BJ (cell line): ENCODE measurements around the gene NEK9. TPM values are rescaled to one million over a fixed set of nuclear protein-coding genes. Genes with fewer than 3 reads are reported as not detected.

Experiments
- CTCF ChIA-PET: fragments of 350-600 bp; formaldehyde crosslinking; extraction: SDS; loops from one replicate; lab custom pipeline; 2021; ENCODE audit warnings: antibody characterized with exemption, inconsistent platforms; lab: Yijun Ruan, JAX
- POLR2A ChIA-PET: fragments of 300-600 bp; sonication (Branson Sonifier 250); formaldehyde crosslinking; extraction: SDS; loops from one replicate; lab custom pipeline; 2021; ENCODE audit warnings: antibody characterized with exemption; lab: Charles Lee
- DNase-seq: peaks from one replicate; pipeline ENCODE4 v3.0.0-alpha.2; 2011; ENCODE audit warnings: low read depth
- H3K27me3 ChIP-seq: 2 replicates; pipeline ENCODE4 v1.6.0; 2011; ENCODE audit warnings: low read length; ENCODE audit not compliant: control insufficient read depth, insufficient read depth
- H3K36me3 ChIP-seq: 2 replicates; pipeline ENCODE4 v1.5.1; 2011; ENCODE audit warnings: low read length; ENCODE audit not compliant: control insufficient read depth, insufficient read depth
- H3K4me3 ChIP-seq: 2 replicates; pipeline ENCODE4 v1.5.1; 2011; ENCODE audit warnings: low read depth, mild to moderate bottlenecking, control low read depth, low read length
- CTCF ChIP-seq: IDR thresholded peaks from 2 replicates; pipeline ENCODE4 v1.5.1; 2011; ENCODE audit warnings: low read depth, mild to moderate bottlenecking, control low read depth, inconsistent platforms, low read length, moderate library complexity; ENCODE audit not compliant: insufficient read depth
- polyA minus RNA-seq: library from RNA; depleted of rRNA, polyadenylated mRNA; stranded (reverse); fragments of >200 nt; gene quantifications from 2 replicates; pipeline ENCODE4 v1.2.3, GENCODE V29; 2011; rRNA and poly(A)+ RNA removed
- polyA plus RNA-seq: library from polyadenylated mRNA; depleted of rRNA; stranded (reverse); fragments of >200 nt; gene quantifications from 2 replicates; pipeline ENCODE4 v1.2.3, GENCODE V29; 2011; rRNA removed

The NEK9 gene
- polyA plus RNA-seq (38.1 and 53.4 TPM in 2 replicates), polyA minus RNA-seq (36.4 and 38.5 TPM in 2 replicates)

GRCh38 chr14:75126679-75127473, at the start of gene NEK9:
Gene NEK9 (minus strand): TSS chr14:75127048. CDS start chr14:75126921, 127 bp downstream.
- Histone ChIP-seq H3K36me3 (no peaks in the 10 kb centered on the region), H3K27me3 (no peaks in the 10 kb centered on the region), H3K4me3 (peak within 1 kb of the TSS; percentile 72)
- no peak for TF ChIP-seq CTCF
- ChIA-PET POLR2A (interaction anchor here (0.6 kb wide), 1 partner anchor 179 kb away, joined by 3 read pairs; no protein-coding TSS in a partner anchor), CTCF (interaction anchor here (0.7 to 9.3 kb wide), 5 partner anchors 39 to 177 kb away, joined by 3 to 118 read pairs (median 10); no protein-coding TSS in a partner anchor)
- no peak for DNase-seq

GRCh38 chr14:75176142-75176820, 49.4 kb upstream of the NEK9 start, which contains the start of gene TMED10:
Gene TMED10 (minus strand): TSS chr14:75176612. CDS start chr14:75176579, 33 bp downstream.
- ChIA-PET CTCF (interaction anchor here (0.6 kb wide), 1 partner anchor 28 kb away, joined by 3 read pairs; no protein-coding TSS in a partner anchor), POLR2A (interaction anchor here (0.6 kb wide), 1 partner anchor 105 kb away, joined by 4 read pairs; no protein-coding TSS in a partner anchor)

GRCh38 chr14:75175677-75176141, 48.9 kb upstream of the NEK9 start:
- Histone ChIP-seq H3K27me3 (no peaks in the 10 kb centered on the region), H3K36me3 (no peaks in the 10 kb centered on the region; the same call in 1 of the 2 replicates), H3K4me3 (peak overlapping the region; percentile 93)
- ChIA-PET CTCF (interaction anchor here (0.6 kb wide), 1 partner anchor 27 kb away, joined by 3 read pairs; no protein-coding TSS in a partner anchor), POLR2A (interaction anchor here (0.6 kb wide), 1 partner anchor 105 kb away, joined by 4 read pairs; no protein-coding TSS in a partner anchor)
- no peak for DNase-seq
- TF ChIP-seq CTCF, result no peak

More at GRCh38 chr14:75176142-75176820, 49.4 kb upstream of the NEK9 start, which contains the start of gene TMED10:
- H3K4me3 ChIP-seq, result peak within 1 kb of the TSS; percentile 93
- no peak for TF ChIP-seq CTCF
- no peaks in the 10 kb centered on the region for H3K27me3 ChIP-seq
- no peaks in the 10 kb centered on the region; the same call in 1 of the 2 replicates for H3K36me3 ChIP-seq
- DNase-seq, result no peak

- Histone ChIP-seq H3K27me3 (no peaks in the 10 kb centered on the region), H3K36me3 (no peaks in the 10 kb centered on the region; the same call in 1 of the 2 replicates), H3K4me3 (no peak overlapping the region)
- TF ChIP-seq CTCF, result no peak
- DNase-seq, result no peak
- POLR2A ChIA-PET, result no interaction called here
- CTCF ChIA-PET, result interaction anchor here (1.3 kb wide), 1 partner anchor 123 kb away, joined by 4 read pairs; no protein-coding TSS in a partner anchor
Measured at GRCh38 chr14:75174066-75174465, 47.2 kb upstream of the NEK9 start.
